Measurements from ENCODE around the gene FBLL1.
A peak's percentile ranks its signal among the peaks of the same experiment; 100 is the strongest.

FBLL1 gene

DNA sequence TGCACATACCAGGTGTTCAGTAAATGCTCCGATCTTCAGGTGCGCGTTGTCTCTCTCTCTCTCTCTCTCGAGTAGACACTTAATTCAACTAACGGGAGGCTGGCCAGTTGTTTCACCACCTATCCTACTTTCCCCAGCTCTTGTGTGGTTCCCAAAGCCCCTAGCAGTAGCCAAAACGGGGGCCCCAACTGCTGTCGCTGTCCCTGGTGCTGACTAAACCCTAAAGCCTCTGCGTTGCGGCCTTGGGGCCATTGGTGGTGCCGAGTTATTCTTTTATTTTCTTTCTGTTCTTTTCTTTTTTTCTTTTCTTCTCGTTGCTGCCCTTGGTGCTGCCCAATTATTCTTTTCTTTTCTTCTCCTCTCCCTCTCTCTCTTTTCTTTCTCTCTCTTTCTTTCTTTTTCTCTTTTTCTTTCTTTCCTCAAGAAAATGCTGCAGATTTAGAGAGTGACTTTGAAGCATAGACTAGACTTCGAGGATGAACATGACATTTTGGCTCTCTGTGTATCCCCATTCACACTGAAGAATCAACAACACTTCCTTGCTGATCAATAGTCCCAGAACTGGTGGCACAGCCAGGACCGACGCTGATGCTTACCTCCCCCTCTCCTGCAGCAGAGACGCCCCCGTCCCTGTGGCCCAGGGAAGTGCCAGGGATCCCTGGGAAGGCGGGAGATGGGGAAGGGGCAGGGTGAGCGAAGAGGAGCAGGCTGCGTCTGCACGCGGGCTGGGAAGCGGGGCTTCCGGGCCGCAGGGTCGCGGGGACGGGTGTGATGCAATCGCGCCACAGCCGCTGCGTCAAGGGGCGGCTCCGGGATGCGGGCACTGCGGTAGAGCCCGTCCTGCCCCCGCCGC lies at the start of gene FBLL1:
FBLL1 (plus strand) TSS at position 785 of the 853 bp plus-strand sequence. CDS start 200 bp downstream, outside the sequence.
- H3K4me3 ChIP-seq (ENCODE audit: low read length): peak within 1 kb of the TSS; percentile 54
- DNase-seq (ENCODE audit: low read depth): peak; percentile 7
- TF ChIP-seq, protein P1, sequence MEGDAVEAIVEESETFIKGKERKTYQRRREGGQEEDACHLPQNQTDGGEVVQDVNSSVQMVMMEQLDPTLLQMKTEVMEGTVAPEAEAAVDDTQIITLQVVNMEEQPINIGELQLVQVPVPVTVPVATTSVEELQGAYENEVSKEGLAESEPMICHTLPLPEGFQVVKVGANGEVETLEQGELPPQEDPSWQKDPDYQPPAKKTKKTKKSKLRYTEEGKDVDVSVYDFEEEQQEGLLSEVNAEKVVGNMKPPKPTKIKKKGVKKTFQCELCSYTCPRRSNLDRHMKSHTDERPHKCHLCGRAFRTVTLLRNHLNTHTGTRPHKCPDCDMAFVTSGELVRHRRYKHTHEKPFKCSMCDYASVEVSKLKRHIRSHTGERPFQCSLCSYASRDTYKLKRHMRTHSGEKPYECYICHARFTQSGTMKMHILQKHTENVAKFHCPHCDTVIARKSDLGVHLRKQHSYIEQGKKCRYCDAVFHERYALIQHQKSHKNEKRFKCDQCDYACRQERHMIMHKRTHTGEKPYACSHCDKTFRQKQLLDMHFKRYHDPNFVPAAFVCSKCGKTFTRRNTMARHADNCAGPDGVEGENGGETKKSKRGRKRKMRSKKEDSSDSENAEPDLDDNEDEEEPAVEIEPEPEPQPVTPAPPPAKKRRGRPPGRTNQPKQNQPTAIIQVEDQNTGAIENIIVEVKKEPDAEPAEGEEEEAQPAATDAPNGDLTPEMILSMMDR (conservative IDR thresholded peaks at IDR 0.05; ENCODE audit: low read length): no peak

DNA sequence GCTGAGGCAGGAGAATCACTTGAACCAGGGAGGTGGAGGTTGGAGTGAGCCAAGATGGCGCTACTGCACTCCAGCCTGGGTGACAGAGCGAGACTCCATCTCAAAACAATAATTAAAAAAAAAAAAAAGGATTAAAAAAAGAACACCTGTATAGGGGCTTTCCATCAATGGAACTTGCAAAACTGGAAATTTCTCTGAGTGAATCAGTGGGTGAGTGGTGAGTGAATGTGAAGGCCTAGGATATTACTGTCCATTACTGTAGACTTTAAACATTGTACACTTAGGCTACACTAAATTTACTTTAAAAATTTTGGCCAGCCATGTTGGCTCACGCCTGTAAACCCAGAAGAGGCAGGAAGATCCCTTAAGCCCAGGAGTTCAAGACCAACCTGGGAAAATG lies 48.5 kb upstream of the FBLL1 start:
- H3K4me3 ChIP-seq (ENCODE audit: low read length): no peak overlapping the region
- DNase-seq (ENCODE audit: low read depth): no peak
- TF ChIP-seq, protein P1 (conservative IDR thresholded peaks at IDR 0.05; ENCODE audit: low read length): no peak

GRCh38 chr5:168481330-168481788 lies 47.7 kb upstream of the FBLL1 start:
- no peak overlapping the region for H3K4me3 ChIP-seq (ENCODE audit: low read length)
- TF ChIP-seq, protein P1 (conservative IDR thresholded peaks at IDR 0.05; ENCODE audit: low read length): no peak
- no peak for DNase-seq (ENCODE audit: low read depth)

GRCh38 chr5:168482361-168482760 lies 46.7 kb upstream of the FBLL1 start:
- H3K4me3 ChIP-seq (ENCODE audit: low read length): no peak overlapping the region
- DNase-seq (ENCODE audit: low read depth): no peak
- TF ChIP-seq, protein P1 (conservative IDR thresholded peaks at IDR 0.05; ENCODE audit: low read length): no peak

- peak; percentile 90 for DNase-seq (ENCODE audit: low read depth)
- TF ChIP-seq, protein P1 (conservative IDR thresholded peaks at IDR 0.05; ENCODE audit: low read length): peak; percentile 91
- peak within 1 kb of the TSS; percentile 97 for H3K4me3 ChIP-seq (ENCODE audit: low read length)
Observed at GRCh38 chr5:168486136-168486879, 42.8 kb upstream of the FBLL1 start, which contains the start of gene RARS1. Gene RARS1 (plus strand): TSS chr5:168486471. CDS start chr5:168486499, 28 bp downstream.

DNA sequence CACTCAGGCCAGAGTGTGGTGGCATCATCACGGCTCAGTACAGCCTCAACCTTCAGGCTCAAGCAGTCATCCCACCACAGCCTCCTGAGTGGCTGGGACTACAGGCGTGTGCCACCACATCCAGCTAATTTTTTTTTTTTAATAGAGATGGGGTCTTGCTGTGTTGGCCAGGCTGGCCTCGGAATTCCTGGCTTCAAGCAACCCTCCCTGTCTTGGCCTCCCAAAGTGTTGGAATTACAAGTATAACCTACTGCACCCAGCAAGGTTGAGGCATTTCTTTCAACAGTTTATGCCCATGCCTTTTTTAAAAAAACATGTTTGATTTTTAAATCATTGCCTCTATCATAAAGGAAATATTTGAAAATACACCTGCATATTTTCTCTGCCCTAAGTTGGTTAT lies 40.0 kb upstream of the FBLL1 start:
- DNase-seq (ENCODE audit: low read depth): no peak
- H3K4me3 ChIP-seq (ENCODE audit: low read length): no peak overlapping the region
- TF ChIP-seq, protein P1 (conservative IDR thresholded peaks at IDR 0.05; ENCODE audit: low read length): no peak
